GM19438 (cell line): ENCODE data around the gene PPP1R16B.
"Not testable (repeated sequence)": the region's sequence is repeated elsewhere in the genome, so short reads cannot be mapped to it uniquely, and the experiment has no call there.

Experiments
- ATAC-seq: cut with Tn5 transposase; IDR thresholded peaks from one replicate; pipeline ENCODE4 v1.9.1; 2021; ENCODE audit warnings: low read depth; ENCODE audit not compliant: unreplicated experiment

PPP1R16B gene

DNA sequence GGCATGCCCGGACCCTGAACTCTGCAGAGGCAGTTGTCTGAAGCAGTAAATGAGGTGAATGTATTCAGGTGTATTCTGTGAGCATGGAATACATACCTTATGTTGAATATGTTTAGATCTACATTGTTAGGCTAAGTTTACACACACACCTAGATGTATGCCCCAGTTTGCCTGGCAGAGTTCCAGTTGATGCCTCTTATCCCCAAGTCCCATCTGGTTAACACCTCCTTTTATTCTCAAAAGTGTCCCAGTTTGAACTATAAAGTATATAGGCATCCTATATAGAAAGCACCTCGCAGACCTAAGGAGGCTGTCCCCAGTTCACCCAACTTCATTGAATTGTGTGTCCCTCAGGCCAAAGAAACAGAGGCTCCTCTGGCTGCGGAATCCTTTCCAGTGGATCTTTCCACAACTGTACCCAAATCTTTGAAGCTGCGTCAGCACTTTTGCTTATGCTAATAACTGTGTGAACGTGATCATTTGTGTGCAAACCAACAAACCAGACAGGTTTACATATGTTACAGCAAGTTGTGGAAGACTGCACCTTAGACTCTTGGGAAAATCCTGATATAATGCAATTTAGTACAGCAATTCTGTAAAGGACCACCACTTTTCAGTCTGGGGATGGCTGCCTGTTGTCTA, 151.9 kb downstream of the PPP1R16B start:
- ATAC-seq: no peak

DNA sequence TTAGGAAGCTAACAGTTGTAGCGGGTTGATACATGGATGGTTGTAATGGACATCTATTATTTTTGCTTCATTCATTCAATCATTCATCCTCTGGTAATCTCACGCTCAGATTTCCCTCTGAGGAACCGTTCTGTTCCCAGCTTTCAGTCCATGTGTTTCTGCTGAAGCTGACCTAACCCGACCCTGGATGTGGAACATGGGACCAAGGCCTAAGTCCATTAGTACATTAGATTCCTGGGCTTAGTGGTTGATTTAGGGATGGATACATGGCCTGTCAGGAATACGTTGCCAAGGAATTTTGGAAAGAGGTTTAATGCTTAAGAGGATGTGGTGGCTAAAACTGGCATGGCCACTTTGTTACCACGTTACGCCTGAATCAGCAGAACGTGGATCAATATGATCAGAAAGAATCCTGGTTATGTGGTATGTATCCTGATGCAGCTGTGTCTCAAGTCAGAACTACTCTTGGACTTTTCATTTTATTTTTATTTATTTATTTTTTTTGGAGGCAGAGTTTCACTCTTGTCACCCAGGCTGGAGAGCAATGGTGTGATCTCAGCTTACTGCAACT, 152.5 kb downstream of the PPP1R16B start:
- ATAC-seq: no peak

DNA sequence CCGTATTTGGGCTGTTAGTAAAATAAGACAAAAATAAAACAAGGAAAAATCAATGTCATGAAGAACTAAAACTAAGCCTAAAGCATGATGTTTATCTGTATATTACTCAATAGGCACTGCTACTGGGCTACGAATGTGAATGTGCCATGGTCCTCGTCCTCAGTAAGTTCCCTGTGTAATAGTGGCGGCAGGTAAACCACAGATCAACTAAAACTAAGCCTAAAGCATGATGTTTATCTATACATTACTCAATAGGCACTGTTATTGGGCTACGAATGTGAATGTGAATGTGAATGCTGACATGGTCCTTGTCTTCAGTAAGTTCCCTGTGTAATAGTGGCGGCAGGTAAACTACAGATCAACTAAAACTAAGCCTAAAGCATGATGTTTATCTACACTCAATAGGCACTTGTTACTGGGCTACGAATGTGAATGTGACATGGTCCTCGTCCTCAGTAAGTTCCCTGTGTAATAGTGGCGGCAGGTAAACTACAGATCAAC, 154.7 kb downstream of the PPP1R16B start:
- not testable (repeated sequence) for ATAC-seq

- ATAC-seq: no peak
Measured at GRCh38 chr20:38961530-38962043, 156.1 kb downstream of the PPP1R16B start.

- peak; percentile 93 for ATAC-seq
Measured at GRCh38 chr20:38962044-38962927, 156.8 kb downstream of the PPP1R16B start, which contains the start of gene DHX35. Gene DHX35 (plus strand): TSS chr20:38962344. CDS start chr20:38962368, 24 bp downstream.

DNA sequence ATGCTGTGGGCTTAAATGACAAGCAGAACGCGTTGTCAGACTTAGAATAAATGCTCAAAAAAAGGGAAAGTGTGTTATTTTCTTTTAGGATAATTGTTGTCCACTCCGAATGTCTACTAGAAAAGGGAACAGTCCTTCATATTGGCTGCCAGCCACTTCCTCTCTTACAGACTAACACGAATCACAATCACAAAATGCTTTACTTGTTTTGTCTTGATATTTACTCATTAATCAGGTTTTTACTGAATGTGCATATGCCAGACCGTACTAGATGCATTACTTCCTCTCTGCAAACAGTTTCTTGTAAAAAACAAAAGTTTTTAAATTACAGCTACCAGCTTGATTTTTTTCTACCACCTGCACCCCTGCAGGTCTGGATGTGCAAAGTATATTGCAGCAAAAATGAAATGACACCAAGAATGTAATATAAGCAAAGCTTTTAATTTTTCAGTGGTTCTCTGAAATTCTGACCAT, 157.5 kb downstream of the PPP1R16B start:
- ATAC-seq: no peak

- no peak for ATAC-seq
Measured at GRCh38 chr20:38963745-38964144, 158.2 kb downstream of the PPP1R16B start.

- no peak for ATAC-seq
Measured at GRCh38 chr20:38965264-38965663, 159.8 kb downstream of the PPP1R16B start.

- ATAC-seq: no peak
Measured at GRCh38 chr20:38968090-38968489, 162.6 kb downstream of the PPP1R16B start.

DNA sequence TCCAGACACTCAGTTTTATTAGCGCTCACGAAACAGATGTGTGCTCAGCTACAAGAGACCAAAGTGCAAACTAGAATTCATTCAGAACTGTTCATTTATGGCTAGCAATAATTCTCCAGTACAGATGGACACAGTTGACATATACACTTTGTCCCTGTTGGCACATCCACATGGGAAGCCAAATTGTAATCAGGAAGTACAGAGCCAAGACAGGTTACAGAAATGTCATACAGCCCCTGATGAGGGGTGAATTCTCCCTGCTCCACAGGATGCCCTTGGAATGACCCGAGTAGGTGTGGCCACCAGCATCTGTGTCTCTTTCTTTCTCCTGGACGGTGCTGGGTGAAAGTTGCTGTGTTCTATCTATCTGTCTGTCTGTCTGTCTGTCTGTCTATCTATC, 164.2 kb downstream of the PPP1R16B start:
- ATAC-seq: no peak

- ATAC-seq: no peak
Measured at GRCh38 chr20:38970302-38970701, 164.8 kb downstream of the PPP1R16B start.
